Left forelimb (tissue), 1 donor: Measurements from ENCODE around the gene CXCL16.
A peak's percentile ranks its signal among the peaks of the same experiment; 100 is the strongest.
"Not testable (repeated sequence)": the region's sequence is repeated elsewhere in the genome, so short reads cannot be mapped to it uniquely, and the experiment has no call there.

Experiments
- DNase-seq: peaks from one replicate; pipeline ENCODE4 v3.0.0-alpha.2; 2018; ENCODE audit warnings: low spot score

Gene CXCL16

DNA sequence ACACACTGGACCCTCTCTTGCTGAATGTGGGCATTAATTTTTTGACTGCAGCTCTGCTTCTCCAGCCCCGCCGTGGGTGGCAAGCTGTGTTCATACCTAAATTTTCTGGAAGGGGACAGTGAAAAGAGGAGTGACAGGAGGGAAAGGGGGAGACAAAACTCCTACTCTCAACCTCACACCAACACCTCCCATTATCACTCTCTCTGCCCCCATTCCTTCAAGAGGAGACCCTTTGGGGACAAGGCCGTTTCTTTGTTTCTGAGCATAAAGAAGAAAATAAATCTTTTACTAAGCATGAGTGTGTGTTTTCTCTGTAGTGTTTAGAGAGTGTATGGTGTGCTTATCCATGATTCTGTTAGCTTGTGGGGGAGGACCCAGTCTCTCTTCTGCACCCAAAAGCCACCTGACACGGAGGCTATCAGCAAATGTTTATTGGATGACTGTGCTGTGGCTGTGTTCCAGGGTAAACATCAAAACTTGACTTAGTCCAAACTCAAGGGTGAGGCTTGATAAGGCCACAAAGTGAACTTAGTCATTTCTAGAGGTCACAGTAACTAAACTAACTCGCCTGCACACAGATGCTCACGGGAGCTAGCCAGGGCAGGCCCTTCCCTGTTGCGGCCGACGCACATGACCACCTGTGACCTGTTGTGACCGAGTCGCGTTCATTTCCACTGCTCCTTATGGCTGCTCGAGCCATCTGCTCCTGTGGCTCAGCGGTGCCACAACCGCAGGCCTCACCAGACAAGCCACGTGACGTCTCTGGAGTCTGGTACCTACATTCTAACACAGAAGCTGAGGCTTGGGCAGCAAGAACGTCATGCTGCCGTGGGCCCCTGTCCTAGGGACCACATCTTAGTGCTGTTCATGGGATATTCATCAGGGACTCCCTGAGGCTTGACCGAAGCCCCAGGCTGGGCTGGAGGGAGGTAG is 18.3 kb downstream of the CXCL16 start:
- DNase-seq: no peak

DNA sequence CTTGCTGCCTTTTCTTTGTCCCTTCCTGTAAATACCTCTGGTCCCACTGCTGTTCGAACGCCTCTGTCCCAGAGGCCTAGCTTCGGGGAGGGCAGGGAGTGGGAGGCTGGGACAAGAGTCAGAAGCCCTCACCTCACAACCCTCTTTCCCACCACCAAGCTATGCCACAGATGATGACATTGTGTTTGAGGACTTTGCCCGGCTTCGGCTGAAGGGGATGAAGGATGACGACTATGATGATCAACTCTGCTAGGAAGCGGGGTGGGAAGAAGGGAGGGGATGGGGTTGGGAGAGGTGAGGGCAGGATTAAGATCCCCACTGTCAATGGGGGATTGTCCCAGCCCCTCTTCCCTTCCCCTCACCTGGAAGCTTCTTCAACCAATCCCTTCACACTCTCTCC is 18.9 kb downstream of the CXCL16 start:
- DNase-seq: no peak

DNA sequence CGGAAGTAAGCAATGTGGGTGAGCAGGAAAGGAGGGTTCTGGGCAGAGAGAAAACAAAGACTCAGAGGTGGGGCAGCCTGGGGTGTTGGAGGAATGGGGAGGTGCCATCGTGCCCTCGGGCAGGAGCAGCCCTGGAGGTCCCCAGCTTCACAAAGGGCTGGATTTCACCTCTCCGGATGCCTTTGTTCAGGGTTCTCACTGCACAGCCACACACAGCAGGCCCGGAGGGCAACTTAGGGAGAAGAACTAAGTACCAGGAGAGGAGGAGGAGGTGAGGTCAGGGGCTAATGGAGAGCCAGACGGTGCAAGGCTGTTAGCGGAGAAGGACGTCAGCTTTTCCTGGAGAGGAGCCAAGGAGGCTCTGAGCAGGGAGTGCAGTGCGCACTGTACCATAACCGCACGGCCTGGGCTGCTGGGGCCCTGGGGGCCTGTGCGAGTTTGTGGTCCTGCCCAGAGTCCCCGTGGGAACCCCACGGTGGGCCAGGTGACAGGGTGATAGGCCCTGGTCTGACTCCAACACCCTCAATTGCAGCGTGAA is 20.0 kb downstream of the CXCL16 start:
- DNase-seq: no peak

DNA sequence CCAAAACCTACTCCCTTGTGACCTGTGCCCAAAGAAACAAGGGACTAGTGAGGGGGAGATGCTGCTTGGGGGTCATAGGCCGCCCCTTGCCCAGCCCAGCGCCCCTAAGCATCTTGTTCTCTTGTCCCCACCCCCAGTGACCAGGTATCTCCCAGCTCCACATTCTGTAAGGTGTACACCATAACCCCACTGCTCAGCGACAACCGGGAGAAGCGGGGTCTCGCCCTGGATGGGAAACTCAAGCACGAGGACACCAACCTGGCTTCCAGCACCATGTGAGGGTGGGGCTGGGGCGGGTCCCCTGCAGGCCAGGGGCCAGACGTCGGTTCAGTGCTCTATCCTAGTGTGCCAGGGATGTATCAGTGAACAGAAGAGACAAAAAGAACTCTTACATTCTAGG is 20.6 kb downstream of the CXCL16 start:
- DNase-seq: no peak

DNA sequence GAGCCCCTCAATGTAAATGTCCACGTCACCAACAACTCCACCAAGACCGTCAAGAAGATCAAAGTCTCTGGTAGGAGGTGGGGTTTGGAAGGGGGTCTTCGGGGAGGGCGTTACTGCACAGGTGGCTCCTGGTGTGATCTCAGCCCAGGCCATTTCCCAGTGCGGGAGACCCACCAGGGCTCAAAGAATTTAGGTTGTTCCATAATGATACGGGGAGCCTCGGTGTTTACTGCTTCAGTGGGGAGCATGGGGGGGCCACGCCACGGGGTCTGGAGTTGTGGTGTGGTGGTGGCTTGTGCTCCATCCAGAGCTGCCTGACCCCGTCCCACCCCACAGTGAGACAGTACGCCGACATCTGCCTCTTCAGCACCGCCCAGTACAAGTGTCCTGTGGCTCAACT is 21.5 kb downstream of the CXCL16 start:
- DNase-seq: no peak

DNA sequence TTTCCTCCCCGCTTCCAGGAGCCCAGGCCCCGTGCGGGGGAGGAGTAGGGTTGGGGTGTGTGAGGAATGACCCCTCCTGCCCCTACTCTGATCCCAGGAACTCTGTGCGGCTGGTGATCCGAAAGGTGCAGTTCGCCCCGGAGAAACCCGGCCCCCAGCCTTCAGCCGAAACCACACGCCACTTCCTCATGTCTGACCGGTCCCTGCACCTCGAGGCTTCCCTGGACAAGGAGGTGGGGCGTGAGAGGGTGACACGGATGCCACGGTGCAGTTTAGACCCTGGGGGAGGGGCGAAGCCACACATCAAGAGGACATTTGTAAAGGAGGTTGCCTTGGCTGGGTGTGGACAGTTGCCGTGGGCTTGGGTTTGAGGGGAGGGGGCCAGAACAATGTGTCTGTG is 21.9 kb downstream of the CXCL16 start:
- no peak for DNase-seq

DNA sequence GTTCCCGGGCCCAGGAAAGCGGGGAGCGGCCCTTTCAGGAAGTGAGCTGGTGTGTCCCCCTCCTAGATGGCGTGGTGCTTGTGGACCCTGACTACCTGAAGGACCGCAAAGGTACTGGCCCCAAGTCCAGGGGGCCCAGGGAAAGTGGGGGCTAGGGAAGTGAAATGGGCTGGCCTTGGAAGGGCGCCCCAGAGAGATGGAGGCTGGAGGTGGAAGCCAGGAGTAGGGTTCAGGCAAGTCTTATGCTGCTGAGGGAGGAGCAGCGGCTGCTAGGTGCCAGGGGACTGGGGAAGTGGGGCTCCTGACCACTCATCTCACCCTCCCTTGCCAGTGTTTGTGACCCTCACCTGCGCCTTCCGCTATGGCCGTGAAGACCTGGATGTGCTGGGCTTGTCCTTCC is 23.6 kb downstream of the CXCL16 start:
- DNase-seq: no peak

DNA sequence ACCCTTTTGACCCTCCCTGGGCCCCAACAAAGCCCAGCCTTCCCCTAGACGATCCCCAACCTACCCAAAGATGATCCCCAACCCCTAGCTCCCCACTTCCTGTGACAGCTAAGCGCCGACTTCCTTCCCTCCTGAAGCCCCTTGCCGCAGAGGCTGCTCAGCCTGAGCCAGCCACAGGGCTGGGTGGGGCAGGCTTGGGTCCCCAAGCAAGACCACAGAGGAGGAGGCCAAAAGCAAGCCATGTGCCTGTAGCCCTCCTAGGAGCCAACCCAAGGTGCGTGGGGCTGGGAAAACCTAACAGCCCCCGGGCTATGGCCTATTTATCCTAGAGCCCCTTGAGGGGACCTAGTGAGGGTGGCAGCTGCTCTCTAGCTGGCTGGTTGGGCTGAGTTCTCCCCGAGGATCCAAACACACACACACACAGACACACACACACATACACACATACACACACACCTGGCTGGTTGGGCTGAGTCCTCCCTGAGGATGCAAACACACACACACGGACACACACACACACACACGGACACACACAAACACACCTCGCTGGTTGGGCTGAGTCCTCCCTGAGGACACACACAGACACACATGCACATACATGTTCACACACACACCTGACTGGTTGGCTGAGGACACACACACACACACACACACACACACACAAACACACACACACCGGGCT is 24.5 kb downstream of the CXCL16 start:
- DNase-seq: no peak

DNA sequence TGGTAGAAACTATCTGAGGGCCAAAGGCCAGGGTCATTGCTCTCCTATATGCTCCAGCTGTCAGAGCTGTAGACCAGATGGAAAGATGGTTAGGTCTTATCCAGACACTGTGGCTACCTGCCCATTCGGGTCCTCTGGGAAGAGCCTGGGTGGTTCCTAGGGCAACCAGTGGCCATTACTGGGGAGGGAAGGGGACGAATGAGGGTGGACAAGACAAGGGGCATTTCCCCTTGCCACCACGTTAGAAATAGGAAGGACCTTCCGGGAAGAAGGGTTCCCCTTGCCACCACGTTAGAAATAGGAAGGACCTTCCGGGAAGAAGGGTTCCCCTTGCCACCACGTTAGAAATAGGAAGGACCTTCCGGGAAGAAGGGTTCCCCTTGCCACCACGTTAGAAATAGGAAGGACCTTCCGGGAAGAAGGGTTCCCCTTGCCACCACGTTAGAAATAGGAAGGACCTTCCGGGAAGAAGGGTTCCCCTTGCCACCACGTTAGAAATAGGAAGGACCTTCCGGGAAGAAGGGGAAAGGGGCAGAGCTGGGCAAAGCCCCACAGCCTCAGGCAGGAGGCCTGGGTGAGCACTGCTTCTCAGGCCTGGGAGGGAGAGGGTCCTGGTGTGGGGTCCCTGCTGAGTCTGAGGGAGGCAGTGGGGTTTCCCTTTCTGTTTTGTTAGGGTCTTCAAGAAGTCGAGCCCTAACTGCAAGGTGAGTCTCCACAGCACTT is 25.2 kb downstream of the CXCL16 start:
- DNase-seq: not testable (repeated sequence)

DNA sequence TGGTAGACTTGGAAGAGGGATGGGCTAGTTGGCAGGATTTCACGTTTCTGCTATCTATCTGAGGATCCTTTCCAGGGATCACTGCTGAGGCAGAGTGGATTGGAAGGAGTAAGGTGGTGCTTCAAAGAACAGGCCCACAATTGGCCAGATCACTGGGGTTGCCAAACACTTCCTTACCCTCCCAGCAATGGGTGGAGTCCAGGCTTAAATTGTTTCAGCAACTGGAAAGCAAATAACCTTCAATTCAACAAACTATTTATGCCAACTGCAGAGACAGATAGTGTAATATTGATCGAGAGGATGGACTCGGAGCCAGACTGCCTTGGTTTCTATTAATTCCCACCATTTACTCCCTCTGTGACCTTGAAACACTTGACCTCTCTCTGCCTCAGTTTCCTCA is 27.2 kb downstream of the CXCL16 start:
- DNase-seq: no peak

DNA sequence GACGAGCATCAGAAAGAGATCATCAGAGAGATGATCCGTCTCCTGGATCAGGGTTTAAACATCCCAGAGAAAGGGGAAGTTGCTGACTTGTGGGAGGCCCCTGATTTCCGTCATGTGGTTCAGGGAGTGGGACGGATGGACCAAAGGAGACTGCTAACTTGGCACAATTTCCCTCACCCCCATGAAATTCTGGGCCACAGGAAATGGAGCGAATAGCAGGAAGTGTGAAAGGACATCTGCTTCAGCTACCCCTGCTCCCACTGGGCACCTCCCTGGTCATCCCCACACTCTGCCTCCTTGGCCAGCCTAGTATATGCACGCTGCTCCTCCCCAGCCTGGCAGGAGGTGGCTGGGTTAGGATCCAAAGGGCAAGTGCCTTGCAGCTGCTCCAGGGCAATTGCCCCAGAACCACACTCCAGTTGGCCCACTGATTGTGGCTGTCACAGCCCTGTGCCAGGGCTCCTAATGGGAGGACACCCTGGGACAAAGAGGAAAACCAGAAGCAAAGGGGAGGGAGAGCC is 28.0 kb downstream of the CXCL16 start:
- no peak for DNase-seq

DNA sequence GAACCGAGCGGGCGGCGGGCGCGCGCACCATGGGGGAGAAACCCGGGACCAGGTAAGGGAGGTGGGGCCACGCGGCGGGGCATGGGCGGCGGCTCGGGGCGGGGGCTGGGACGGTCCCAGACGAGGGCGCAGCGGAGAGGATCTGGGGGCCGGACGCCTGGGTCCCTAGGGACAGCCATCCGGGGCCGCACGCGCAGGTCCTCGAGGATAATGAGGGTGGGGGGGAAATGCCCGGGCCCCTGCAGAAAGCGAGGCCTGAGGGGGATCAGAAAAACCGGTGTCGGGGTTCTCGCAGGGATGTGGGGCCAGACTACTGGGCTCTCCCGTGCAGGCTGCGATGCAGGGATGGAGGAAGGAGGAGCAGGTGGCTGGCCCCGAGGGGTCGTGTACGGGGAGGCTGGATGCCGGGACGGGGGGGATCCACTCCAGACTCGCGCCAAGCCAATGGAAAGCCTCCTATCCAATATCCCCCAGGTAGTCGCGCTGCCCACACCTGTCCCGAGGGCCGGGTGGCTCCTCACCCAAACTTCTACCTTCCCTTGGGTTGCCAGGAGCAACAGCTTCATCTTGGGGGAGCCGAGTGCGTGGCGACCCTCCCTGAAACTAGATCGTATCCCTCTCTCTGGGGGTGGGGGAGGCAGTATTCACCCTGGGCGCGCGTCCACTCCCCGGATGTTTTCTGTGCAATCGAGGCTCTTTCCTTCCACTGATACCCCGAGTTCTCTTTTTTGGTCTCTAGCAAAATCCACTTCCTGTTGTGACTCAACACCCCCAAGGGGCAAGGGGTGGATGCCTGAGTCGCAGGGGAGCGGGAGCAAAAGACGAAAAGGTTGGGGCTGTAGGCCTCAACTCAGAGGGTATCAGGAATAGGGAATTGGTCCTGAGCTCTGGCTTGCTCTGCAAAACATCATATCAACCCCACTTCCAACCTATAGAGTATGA is 28.8 kb downstream of the CXCL16 start:
- DNase-seq: no peak

DNA sequence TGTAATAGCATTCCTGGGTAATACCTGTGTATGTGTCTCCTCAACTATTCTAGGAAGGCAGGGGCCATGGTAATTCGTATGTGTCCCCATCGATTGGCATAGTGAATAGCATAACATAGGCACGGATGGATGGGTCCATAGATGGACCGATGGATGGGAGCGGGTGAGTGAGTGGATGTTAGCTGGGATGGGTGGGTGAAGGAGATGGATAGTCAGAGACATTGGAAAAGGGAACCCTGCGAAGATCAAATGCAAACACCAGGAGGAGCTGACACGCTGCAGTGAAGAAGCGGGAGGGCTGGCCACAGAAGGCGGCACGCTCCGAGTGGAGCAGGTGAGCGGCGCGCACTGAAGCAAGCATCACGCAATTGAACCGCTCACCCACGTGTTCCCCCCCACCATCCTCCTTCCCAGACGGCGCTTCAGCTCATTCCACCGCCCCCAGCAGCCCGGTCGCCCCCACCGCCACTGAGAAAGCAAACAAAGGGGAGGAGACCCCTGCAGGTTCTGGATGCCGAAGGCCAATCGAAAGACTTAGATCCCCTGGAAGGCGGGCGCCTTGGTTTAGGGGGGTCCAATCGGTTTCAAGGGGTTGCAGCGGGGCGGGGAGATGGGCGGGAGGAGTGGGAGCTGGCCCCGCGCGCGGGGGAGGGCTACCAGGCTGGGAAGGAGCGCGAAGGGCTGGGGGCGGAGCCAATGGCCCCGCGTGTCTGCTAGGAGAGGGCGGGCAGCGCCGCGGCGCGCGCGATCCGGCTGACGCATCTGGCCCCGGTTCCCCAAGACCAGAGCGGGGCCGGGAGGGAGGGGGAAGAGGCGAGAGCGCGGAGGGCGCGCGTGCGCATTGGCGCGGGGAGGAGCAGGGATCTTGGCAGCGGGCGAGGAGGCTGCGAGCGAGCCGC is 29.7 kb downstream of the CXCL16 start, which contains the start of gene ARRB2:
TSS of gene ARRB2 (plus strand) at position 839 of the 899 bp plus-strand sequence. CDS start 90 bp downstream, outside the sequence.
- peak; percentile 100 for DNase-seq

DNA sequence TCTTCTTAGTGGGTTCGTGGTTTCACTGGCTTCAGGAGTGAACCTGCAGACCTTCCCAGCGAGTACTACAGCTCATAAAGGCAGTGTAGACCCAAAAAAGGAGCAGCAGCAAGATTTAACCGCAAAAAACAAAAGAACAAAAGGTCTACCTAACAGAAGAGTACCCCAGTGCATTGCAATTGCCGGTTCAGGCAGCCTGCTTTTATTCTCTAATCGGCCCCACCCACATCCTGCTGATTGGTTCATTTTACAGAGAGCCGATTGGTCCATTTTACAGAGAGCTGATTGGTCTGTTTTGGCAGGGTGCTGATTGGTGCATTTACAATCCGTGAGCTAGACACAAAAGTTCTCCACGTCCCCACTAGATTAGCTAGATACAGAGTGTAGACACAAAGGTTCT is 31.3 kb downstream of the CXCL16 start:
- DNase-seq: no peak

DNA sequence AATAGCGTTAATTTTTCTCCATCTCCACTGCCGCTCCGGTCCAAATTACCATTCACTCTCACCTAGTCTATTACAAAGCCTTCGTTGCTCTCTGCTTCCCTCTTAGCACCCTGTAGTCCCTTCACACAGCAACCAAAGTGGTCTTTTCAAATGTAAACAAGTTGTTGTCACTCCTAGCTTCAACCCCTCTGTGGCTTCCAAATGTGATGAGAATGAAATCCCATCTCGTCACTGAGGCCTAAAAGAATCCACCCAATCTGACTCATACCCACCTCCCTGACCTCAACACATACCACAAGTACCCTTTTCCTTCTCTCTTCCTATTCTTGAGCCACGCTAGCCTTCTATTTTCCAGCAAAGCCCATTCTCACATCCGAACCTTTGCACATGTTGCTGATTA is 33.6 kb downstream of the CXCL16 start:
- DNase-seq: no peak

DNA sequence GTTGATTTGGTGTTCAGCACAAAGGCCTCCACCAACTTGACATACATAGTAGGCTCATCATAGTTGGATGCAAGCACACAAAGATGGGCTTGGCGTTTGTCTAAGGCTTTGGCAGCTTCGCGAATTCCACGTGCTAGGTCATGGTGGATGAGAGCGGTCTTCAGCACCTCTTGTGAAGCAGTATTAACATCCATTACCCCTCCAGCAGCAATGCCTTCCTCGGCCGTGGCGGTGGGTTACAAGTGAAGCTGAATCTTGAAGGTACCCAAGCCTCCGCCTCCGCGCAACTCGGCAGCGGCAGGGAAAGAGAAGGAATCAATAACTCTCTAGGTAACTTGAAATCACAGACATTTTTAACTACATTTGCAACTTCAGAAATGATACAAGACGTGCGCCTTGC is 34.7 kb downstream of the CXCL16 start:
- no peak for DNase-seq

DNA sequence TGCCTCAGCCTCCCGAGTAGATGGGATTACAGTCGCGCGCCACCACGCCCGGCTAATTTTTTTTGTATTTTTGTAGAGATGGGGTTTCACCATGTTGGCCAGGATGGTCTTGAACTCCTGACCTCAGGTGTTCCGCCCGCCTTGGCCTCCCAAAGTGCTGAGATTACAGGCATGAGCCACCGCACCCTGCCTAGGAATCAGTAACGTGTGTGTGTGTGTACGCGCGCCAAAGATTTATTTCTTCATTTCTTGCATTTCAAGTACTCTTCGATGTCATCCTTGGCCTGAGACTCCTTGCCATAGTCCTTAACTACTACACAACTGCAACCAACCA is 35.2 kb downstream of the CXCL16 start:
- DNase-seq: not testable (repeated sequence)

DNA sequence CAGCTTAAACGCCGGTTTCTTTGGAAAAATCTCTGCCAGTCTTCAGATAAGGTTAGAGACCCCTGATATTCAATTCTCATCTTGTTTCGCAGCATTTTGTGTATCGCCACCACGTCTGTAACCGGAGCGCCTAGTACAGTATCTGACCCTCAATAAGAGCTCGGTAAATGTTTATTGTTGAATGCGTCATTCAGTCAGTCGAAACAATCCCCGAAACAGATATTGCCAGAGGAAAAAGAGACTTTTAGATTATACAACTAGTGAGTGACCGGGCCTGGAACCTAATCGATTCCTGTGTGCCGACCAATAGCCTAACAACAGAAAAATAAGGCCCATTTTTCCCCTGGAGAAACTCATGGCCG is 36.4 kb downstream of the CXCL16 start:
- DNase-seq: no peak

DNA sequence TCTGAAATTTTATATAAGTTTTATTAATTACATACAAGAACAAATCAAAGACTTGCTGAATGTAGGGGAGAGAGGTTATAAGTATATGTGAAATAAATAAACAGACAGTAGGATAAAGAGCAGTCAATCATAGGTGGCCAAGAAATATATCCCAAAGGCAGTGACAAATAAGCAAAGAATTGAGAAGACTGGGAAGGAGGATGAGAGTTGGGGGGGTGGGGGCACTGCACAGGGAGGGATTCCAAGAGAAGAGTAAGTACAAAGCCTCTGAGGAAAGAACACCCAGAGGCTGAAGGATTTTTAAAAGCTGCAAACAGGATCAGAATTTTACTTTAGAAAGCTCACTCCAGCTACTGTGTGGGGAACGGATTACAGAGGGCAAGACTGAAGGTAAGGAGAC is 38.6 kb downstream of the CXCL16 start:
- no peak for DNase-seq

DNA sequence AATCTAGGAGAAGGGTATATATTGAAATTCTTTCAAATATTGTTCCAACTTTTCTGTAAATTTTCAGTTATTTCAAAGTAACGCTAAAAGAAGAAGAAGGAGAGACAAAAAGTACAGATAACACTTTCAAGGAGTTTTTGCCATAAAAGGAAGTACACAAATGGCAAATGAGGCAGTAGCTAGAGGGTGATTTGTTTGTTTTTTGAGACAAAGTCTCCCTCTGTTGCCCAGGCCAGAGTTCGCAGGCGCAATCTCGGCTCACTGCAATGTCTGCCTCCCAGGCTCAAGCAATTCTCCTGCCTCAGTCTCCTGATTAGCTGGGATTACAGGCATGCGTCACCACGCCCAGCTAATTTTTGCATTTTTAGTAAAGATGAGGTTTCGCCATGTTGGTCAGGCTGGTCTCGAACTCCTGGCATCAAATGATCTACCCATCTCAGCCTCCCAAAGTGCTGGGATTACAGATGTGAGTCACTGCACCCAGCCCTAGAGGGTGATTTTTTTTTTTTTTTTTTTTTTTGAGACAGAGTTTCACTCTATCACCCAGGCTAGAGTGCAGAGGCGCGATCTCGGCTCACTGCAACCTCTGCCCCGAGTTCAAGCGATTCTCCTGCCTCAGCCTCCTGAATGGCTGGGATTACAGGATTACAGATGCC is 40.2 kb downstream of the CXCL16 start:
- DNase-seq: not testable (repeated sequence)
